ENCODE measurements around the gene LZTS2.

LZTS2 gene

GRCh38 chr10:100988166-100988565 lies 11.4 kb upstream of the LZTS2 start:
- H3K4me3 ChIP-seq (ENCODE audit: low read length): peak overlapping the region; percentile 98
- TF ChIP-seq CTCF (conservative IDR thresholded peaks at IDR 0.05; ENCODE audit: low read length): no peak
- no peak for DNase-seq (ENCODE audit: low read depth)

DNA sequence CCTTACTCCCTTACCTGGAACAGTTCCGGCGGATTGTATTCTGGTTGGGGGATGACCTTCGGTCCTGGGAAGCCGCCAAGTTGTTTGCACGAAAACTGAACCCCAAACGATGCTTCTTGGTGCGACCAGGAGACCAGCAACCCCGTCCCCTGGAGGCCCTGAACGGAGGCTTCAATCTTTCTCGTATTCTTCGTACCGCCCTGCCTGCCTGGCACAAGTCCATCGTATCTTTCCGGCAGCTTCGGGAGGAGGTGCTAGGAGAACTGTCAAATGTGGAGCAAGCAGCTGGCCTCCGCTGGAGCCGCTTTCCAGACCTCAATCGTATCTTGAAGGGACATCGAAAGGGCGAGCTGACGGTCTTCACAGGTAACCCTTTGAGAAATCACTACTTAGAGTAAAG lies 10.5 kb upstream of the LZTS2 start:
- DNase-seq (ENCODE audit: low read depth): no peak
- no peak overlapping the region for H3K4me3 ChIP-seq (ENCODE audit: low read length)
- TF ChIP-seq CTCF (conservative IDR thresholded peaks at IDR 0.05; ENCODE audit: low read length): no peak

- H3K4me3 ChIP-seq (ENCODE audit: low read length): no peak overlapping the region
- peak; percentile 74 for TF ChIP-seq CTCF (conservative IDR thresholded peaks at IDR 0.05; ENCODE audit: low read length)
- peak; percentile 33 for DNase-seq (ENCODE audit: low read depth)
These were observed 5.5 kb upstream of the LZTS2 start for GRCh38 chr10:100993986-100994708.

DNA sequence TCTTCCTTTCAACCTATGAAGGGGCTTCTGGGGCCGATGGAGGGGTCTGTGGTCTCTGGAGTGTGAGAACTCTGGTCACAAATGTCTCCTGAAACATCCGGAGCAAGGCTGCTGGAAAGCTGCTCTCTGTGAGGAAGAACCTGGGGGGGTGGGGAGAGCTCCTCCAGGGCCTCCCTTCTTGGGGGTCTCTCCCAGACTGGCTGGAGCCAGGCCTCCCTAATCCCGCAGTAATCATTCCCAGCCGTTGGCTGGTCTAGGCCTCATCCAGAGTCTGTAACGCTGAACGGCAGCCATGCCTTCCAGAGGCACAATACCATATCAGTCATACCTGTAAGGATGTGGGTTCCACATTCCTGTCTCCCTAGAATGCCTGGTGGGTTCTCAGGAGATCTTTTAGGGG lies 4.4 kb upstream of the LZTS2 start:
- no peak for DNase-seq (ENCODE audit: low read depth)
- no peak for TF ChIP-seq CTCF (conservative IDR thresholded peaks at IDR 0.05; ENCODE audit: low read length)
- H3K4me3 ChIP-seq (ENCODE audit: low read length): no peak overlapping the region

- DNase-seq (ENCODE audit: low read depth): no peak
- TF ChIP-seq CTCF (conservative IDR thresholded peaks at IDR 0.05; ENCODE audit: low read length): no peak
- H3K4me3 ChIP-seq (ENCODE audit: low read length): peak overlapping the region; percentile 78
These were observed 2.8 kb upstream of the LZTS2 start for GRCh38 chr10:100996678-100997359.

DNA sequence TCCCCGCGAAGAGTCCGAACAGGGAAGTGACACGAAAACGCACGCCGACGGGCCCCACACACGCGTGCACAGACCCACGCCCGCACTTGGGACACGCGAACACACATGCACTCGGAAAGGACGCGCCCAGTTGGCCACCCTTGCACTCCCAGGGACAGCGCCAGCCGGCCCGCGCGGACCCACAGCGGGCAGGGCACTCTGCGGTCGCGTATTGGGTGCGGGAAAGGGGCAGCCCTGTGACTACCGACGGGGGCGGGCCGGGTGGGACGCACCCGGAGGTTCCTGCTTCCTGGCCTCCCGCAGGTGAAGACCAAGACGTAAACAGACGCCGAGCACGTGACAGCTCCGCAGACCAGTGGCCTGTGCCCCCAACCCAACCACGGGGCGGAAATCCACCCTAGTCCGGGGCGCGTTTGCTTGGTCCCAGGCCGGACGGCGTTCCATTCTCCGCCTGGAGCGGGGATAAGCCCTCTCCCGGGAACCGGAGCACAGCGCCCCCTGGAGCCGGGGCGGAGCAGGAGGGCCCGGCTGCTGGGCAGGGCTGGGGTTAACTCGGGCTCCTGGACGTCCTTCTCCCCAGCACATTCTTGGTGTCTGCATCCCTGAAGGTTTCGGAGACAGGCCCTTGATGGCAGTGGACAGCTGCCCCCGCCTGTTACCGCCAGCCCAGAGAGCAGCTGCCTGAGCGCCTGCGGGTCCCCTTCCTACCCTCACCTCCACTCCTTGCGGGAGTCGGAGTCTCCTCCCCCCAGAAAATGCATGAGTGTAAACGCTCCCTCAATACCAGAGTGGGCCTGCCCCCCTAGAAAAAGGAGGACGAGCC lies 2.0 kb upstream of the LZTS2 start:
- DNase-seq (ENCODE audit: low read depth): peak; percentile 76
- peak; percentile 79 for TF ChIP-seq CTCF (conservative IDR thresholded peaks at IDR 0.05; ENCODE audit: low read length)
- peak overlapping the region; percentile 78 for H3K4me3 ChIP-seq (ENCODE audit: low read length)

Measured in AG10803 (cell line).